ENCODE results near the gene PBX2. TPM values are rescaled to one million over a fixed set of nuclear protein-coding genes. Genes with fewer than 3 reads are reported as not detected.
"Not testable (repeated sequence)": the region's sequence is repeated elsewhere in the genome, so short reads cannot be mapped to it uniquely, and the experiment has no call there.

The PBX2 gene
- polyA plus RNA-seq, 3 donors = 180 to 191 (median 190) TPM

- DNase-seq = no peak
These were observed 797 bp downstream of the PBX2 start for GRCh38 chr6:32189069-32189741.

- no peak for DNase-seq
These were observed 1.5 kb downstream of the PBX2 start for GRCh38 chr6:32188381-32189068.

- DNase-seq = not testable (repeated sequence)
These were observed 2.1 kb downstream of the PBX2 start for GRCh38 chr6:32187725-32188380.

- DNase-seq = no peak
These were observed 2.8 kb downstream of the PBX2 start for GRCh38 chr6:32187009-32187709.

GRCh38 chr6:32186151-32186840 is 3.7 kb downstream of the PBX2 start:
- not testable (repeated sequence) for DNase-seq

GRCh38 chr6:32185681-32186131 is 4.3 kb downstream of the PBX2 start:
- DNase-seq = not testable (repeated sequence)

- DNase-seq = no peak
These were observed 5.8 kb downstream of the PBX2 start, which contains the start of gene AGER for GRCh38 chr6:32184084-32184640. AGER (minus strand) TSS chr6:32184253; CDS start chr6:32184222, 31 bp downstream.

- DNase-seq = no peak
These were observed 6.4 kb downstream of the PBX2 start for GRCh38 chr6:32183483-32184083.

- DNase-seq = no peak
These were observed 7.0 kb downstream of the PBX2 start for GRCh38 chr6:32183030-32183429.

GRCh38 chr6:32182555-32182981 is 7.4 kb downstream of the PBX2 start:
- no peak for DNase-seq

- no peak for DNase-seq
These were observed 8.0 kb downstream of the PBX2 start for GRCh38 chr6:32181915-32182529.

- no peak for DNase-seq
These were observed 8.8 kb downstream of the PBX2 start for GRCh38 chr6:32181148-32181702.

GRCh38 chr6:32179766-32180405 is 10.1 kb downstream of the PBX2 start:
- DNase-seq = no peak

- DNase-seq = no peak
These were observed 11.2 kb downstream of the PBX2 start for GRCh38 chr6:32178547-32179440.

GRCh38 chr6:32177788-32178546 is 12.0 kb downstream of the PBX2 start, which contains the start of gene RNF5:
RNF5 (plus strand) TSS chr6:32178405; CDS start chr6:32178512, 107 bp downstream.
- peak; percentile 100 for DNase-seq

- DNase-seq = no peak
These were observed 12.7 kb downstream of the PBX2 start for GRCh38 chr6:32177183-32177787.
